RWPE1 (cell line): ENCODE results near the gene PTPRK.

Source experiments
- CTCF ChIA-PET: fragments of 350-600 bp; sonication (Branson Sonifier 250); formaldehyde crosslinking; extraction: SDS; loops from one replicate; lab custom pipeline; 2021; lab: Yijun Ruan, JAX
- POLR2A ChIA-PET: fragments of 400-600 bp; formaldehyde crosslinking; extraction: SDS; loops from one replicate; lab custom pipeline; 2020; ENCODE audit warnings: antibody characterized with exemption; ENCODE audit not compliant: low non-redundant PET; lab: Yijun Ruan, JAX
- DNase-seq: peaks from one replicate; pipeline ENCODE4 v3.0.0; 2012; ENCODE audit warnings: low spot score
- H3K27ac ChIP-seq: fragments of 450-650 bp; 2 replicates; pipeline ENCODE4 v1.5.1; 2017
- CTCF ChIP-seq: fragments of 450-650 bp; conservative IDR thresholded peaks from 2 replicates; pipeline ENCODE4 v1.5.1; 2017; ENCODE audit warnings: low read depth, mild to moderate bottlenecking

The PTPRK gene

GRCh38 chr6:128208851-128209580 is 311.4 kb downstream of the PTPRK start:
- TF ChIP-seq CTCF: no peak
- CTCF ChIA-PET: no interaction called here
- no peak overlapping the region for H3K27ac ChIP-seq
- DNase-seq: peak; percentile 42
- POLR2A ChIA-PET: no interaction called here

GRCh38 chr6:128208078-128208477 is 312.3 kb downstream of the PTPRK start:
- DNase-seq: no peak
- H3K27ac ChIP-seq: no peak overlapping the region
- no peak for TF ChIP-seq CTCF
- CTCF ChIA-PET: no interaction called here
- POLR2A ChIA-PET: no interaction called here

- DNase-seq: no peak
- H3K27ac ChIP-seq: no peak overlapping the region
- ChIA-PET CTCF (no interaction called here), POLR2A (no interaction called here)
- no peak for TF ChIP-seq CTCF
Measured at GRCh38 chr6:128206610-128207426, 313.6 kb downstream of the PTPRK start.

- POLR2A ChIA-PET: no interaction called here
- no peak for TF ChIP-seq CTCF
- H3K27ac ChIP-seq: no peak overlapping the region
- DNase-seq: no peak
- CTCF ChIA-PET: no interaction called here
Measured at GRCh38 chr6:128204616-128205015, 315.8 kb downstream of the PTPRK start.

GRCh38 chr6:128202169-128202765 is 318.1 kb downstream of the PTPRK start:
- DNase-seq: no peak
- H3K27ac ChIP-seq: no peak overlapping the region
- no peak for TF ChIP-seq CTCF
- POLR2A ChIA-PET: no interaction called here
- CTCF ChIA-PET: interaction anchor here (0.6 kb wide), 1 partner anchor 106 kb away, joined by 4 read pairs; no protein-coding TSS in a partner anchor

GRCh38 chr6:128200789-128201188 is 319.6 kb downstream of the PTPRK start:
- ChIA-PET POLR2A (no interaction called here), CTCF (interaction anchor here (0.6 kb wide), 1 partner anchor 1674 kb away, joined by 5 read pairs; no protein-coding TSS in a partner anchor)
- TF ChIP-seq CTCF: no peak
- H3K27ac ChIP-seq: no peak overlapping the region
- no peak for DNase-seq
